Measurements from ENCODE around the gene MAD1L1. TPM values are rescaled to one million over a fixed set of nuclear protein-coding genes. Genes with fewer than 3 reads are reported as not detected.

The MAD1L1 gene
- total RNA-seq, 2 experiments from 2014 or later, result 58.3 to 65.3 TPM

DNA sequence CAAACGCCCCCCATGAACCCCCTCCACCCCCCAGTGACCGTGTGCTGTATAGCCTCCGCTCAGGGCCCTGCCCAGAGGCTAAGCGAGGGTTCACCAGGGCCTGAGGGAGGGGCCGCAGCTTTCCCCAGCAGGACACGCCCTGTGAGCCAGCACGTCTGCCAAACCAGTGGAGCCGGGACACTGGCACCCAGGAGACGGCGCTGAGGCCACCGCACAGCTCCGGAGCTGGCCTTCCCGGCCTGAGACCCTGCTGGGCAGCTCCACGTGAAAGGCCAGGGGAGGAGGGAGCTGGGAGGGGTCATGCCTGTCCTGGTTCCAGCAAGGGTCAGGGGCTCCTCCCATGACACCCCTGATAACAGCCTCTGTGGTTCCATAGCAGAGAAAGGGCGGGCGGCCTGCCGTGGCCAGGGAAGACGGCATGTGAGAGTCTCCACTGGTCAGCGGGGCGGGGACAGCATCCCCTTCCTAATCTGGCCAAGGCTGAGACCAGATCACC, 284.4 kb downstream of the MAD1L1 start:
- Histone ChIP-seq H3K4me2 (ENCODE audit: low read length) (no peak overlapping the region), H3K4me1 (ENCODE audit: insufficient read depth, low read length, poor library complexity, severe bottlenecking) (no peaks in the 10 kb centered on the region), H4K20me1 (ENCODE audit: insufficient read depth, low read length) (no peaks in the 10 kb centered on the region), H3K36me3 (ENCODE audit: insufficient read depth, low read length) (no peaks in the 10 kb centered on the region), H3K9me3 (ENCODE audit: low read length) (no peaks in the 10 kb centered on the region), H3K79me2 (ENCODE audit: insufficient read depth, low read depth, low read length) (no peaks in the 10 kb centered on the region), H3K27ac (ENCODE audit: low read depth, low read length, poor library complexity, severe bottlenecking) (no peak overlapping the region), H3K9me2 (ENCODE audit: insufficient read depth, low read length) (no peaks in the 10 kb centered on the region), H2AFZ (ENCODE audit: low read length) (no peak overlapping the region), H3K4me3 (ENCODE audit: low read depth, low read length, poor library complexity, severe bottlenecking) (no peak overlapping the region)
- intact Hi-C loops (cut with micrococcal nuclease; ENCODE audit: unreplicated experiment), result no loop called here
- POLR2A ChIA-PET, result no interaction called here
- no peak for DNase-seq (ENCODE audit: low spot score)
- no peak for TF ChIP-seq EZH2phosphoT487 (IDR thresholded peaks at IDR 0.05; ENCODE audit: borderline replicate concordance, low read depth, low read length)
- TF ChIP-seq, protein P1, sequence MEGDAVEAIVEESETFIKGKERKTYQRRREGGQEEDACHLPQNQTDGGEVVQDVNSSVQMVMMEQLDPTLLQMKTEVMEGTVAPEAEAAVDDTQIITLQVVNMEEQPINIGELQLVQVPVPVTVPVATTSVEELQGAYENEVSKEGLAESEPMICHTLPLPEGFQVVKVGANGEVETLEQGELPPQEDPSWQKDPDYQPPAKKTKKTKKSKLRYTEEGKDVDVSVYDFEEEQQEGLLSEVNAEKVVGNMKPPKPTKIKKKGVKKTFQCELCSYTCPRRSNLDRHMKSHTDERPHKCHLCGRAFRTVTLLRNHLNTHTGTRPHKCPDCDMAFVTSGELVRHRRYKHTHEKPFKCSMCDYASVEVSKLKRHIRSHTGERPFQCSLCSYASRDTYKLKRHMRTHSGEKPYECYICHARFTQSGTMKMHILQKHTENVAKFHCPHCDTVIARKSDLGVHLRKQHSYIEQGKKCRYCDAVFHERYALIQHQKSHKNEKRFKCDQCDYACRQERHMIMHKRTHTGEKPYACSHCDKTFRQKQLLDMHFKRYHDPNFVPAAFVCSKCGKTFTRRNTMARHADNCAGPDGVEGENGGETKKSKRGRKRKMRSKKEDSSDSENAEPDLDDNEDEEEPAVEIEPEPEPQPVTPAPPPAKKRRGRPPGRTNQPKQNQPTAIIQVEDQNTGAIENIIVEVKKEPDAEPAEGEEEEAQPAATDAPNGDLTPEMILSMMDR (conservative IDR thresholded peaks at IDR 0.05; ENCODE audit: low read length), result no peak
- CTCF ChIA-PET (ENCODE audit: unreplicated experiment), result no interaction called here
- BruUV-seq (replicated peaks), result no TSS peak

DNA sequence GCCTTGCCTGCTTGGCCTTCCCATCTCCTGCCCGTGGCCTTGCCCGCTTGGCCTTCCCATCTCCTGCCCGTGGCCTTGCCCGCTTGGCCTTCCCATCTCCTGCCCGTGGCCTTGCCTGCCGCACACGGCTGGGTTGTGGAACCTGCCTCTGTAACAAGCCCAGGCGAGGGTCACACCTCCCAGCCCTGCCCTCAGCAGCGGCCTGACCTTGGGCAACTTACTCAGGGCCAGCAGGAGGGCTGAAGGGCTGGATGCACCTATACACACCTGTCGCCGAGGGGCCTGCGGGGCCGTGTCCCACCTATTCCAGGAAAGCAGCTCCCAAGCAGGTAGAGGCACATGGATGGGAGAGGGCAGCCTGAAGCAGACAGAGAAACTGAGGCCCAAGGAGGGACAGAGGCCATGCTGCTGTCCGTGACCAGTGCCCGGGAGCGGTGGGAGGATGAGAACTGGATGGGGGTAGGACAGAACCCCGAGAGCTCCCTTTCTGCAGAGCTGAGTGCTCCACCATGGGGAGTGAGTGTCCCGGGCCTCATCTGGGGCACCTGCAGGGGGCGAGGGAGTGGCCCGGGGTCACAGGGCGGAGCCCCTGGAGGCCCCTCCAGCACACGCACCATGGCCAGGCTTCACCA, 285.0 kb downstream of the MAD1L1 start:
- intact Hi-C loops (cut with micrococcal nuclease; ENCODE audit: unreplicated experiment), result no loop called here
- Histone ChIP-seq H2AFZ (ENCODE audit: low read length) (no peak overlapping the region), H3K27ac (ENCODE audit: low read depth, low read length, poor library complexity, severe bottlenecking) (no peak overlapping the region), H4K20me1 (ENCODE audit: insufficient read depth, low read length) (no peaks in the 10 kb centered on the region), H3K4me1 (ENCODE audit: insufficient read depth, low read length, poor library complexity, severe bottlenecking) (no peaks in the 10 kb centered on the region), H3K9me2 (ENCODE audit: insufficient read depth, low read length) (no peaks in the 10 kb centered on the region), H3K79me2 (ENCODE audit: insufficient read depth, low read depth, low read length) (no peaks in the 10 kb centered on the region), H3K36me3 (ENCODE audit: insufficient read depth, low read length) (no peaks in the 10 kb centered on the region), H3K4me2 (ENCODE audit: low read length) (no peak overlapping the region), H3K4me3 (ENCODE audit: low read depth, low read length, poor library complexity, severe bottlenecking) (no peak overlapping the region), H3K9me3 (ENCODE audit: low read length) (no peaks in the 10 kb centered on the region)
- POLR2A ChIA-PET, result no interaction called here
- TF ChIP-seq, protein P1 (conservative IDR thresholded peaks at IDR 0.05; ENCODE audit: low read length), result no peak
- TF ChIP-seq EZH2phosphoT487 (IDR thresholded peaks at IDR 0.05; ENCODE audit: borderline replicate concordance, low read depth, low read length), result no peak
- no TSS peak for BruUV-seq (replicated peaks)
- no peak for DNase-seq (ENCODE audit: low spot score)
- CTCF ChIA-PET (ENCODE audit: unreplicated experiment), result no interaction called here

DNA sequence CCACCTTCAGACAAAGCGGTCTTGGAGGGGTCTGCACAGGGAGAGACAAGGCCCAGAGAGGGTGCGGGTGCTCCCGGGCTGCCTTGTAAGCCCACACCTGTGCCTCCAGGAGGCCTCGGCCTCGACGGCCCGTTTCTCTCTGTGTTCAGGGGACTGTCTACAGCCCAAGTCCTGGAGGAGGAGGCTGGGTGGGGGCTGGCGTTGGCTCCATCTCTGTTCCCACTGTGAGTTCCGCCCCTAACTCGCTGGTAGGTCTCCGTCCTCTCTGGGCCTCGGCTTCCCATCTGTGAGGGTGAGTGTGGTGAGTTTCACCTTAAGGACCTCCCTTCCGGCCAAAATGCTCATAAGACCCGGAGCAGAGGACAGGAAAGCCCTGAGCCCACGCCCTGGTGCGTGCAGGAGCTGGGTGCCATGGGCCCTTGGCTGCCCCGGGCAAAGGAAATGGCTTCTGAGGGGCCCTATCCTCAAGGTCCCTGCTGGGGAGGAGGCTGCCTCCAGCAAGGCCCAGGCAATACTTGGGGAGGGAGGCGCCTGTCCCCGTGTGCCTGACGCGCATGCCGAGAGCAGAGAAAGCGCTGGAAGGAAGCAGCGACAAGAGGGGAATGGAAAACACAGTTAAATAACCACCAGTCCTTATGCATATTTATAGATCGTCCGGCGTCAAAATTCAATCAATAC, 285.8 kb downstream of the MAD1L1 start:
- H3K27ac ChIP-seq (ENCODE audit: low read depth, low read length, poor library complexity, severe bottlenecking), result no peak overlapping the region
- no peak overlapping the region for H3K4me2 ChIP-seq (ENCODE audit: low read length)
- no peak for DNase-seq (ENCODE audit: low spot score)
- no peak overlapping the region for H3K4me3 ChIP-seq (ENCODE audit: low read depth, low read length, poor library complexity, severe bottlenecking)
- H3K9me2 ChIP-seq (ENCODE audit: insufficient read depth, low read length), result no peaks in the 10 kb centered on the region
- H3K36me3 ChIP-seq (ENCODE audit: insufficient read depth, low read length), result no peaks in the 10 kb centered on the region
- intact Hi-C loops (cut with micrococcal nuclease; ENCODE audit: unreplicated experiment), result no loop called here
- H2AFZ ChIP-seq (ENCODE audit: low read length), result no peak overlapping the region
- no peaks in the 10 kb centered on the region for H4K20me1 ChIP-seq (ENCODE audit: insufficient read depth, low read length)
- POLR2A ChIA-PET, result no interaction called here
- CTCF ChIA-PET (ENCODE audit: unreplicated experiment), result no interaction called here
- H3K79me2 ChIP-seq (ENCODE audit: insufficient read depth, low read depth, low read length), result no peaks in the 10 kb centered on the region
- no peaks in the 10 kb centered on the region for H3K9me3 ChIP-seq (ENCODE audit: low read length)
- BruUV-seq (replicated peaks), result no TSS peak
- TF ChIP-seq EZH2phosphoT487 (IDR thresholded peaks at IDR 0.05; ENCODE audit: borderline replicate concordance, low read depth, low read length), result no peak
- TF ChIP-seq, protein P1 (conservative IDR thresholded peaks at IDR 0.05; ENCODE audit: low read length), result no peak
- no peaks in the 10 kb centered on the region for H3K4me1 ChIP-seq (ENCODE audit: insufficient read depth, low read length, poor library complexity, severe bottlenecking)

Measured in OCI-LY7 (cell line).